ENCODE results near the gene F5. TPM values are rescaled to one million over a fixed set of nuclear protein-coding genes. Genes with fewer than 3 reads are reported as not detected.

F5 gene
- total and polyA plus RNA-seq, 9 of the 15 experiments (the other 6 are each of a cell fraction or from before 2014, with no cell fraction given): 0.03 to 0.13 TPM; not detected in 7

DNA sequence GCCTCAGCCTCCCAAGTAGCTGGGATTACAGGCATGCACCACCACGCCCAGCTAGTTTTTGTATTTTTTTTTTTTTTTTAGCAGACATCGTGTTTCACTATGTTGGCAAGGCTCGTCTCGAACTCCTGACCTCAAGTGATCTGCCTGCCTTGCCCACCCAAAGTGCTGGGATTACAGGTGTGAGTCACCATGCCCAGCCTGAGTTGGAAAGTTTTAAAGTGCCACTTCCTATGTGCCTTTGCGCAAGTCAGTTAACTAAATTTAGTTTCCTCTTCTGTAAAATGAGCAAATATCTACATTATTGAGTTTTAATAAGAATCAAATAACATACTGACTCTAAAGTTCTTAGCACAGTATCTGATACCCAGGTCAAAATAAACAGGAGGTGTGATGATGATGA is 112.9 kb downstream of the F5 start:
- ChIA-PET CTCF (ENCODE audit: low intra/inter-chr PET ratio) (no interaction called here), POLR2A (interaction anchor here (1.3 to 1.6 kb wide), 3 partner anchors 10 to 13 kb away, joined by 5 to 9 read pairs (median 7); partner anchors contain the start of gene SLC19A2)
- Histone ChIP-seq H3K9ac (ENCODE audit: insufficient read depth in 1 of 2, low read depth in 2 of 2, low read length in 2 of 2) (no peak overlapping the region), H3K4me2 (ENCODE audit: insufficient read depth, low read length) (no peak overlapping the region), H2AFZ (ENCODE audit: low read depth, low read length) (no peak overlapping the region), H3K9me1 (ENCODE audit: control insufficient read depth, insufficient read depth, low read length) (no peaks in the 10 kb centered on the region), H3K27ac (ENCODE audit: extremely low read depth, low read depth, low read length) (no peak overlapping the region), H3K4me1 (replicated peaks in 1 of 2; ENCODE audit: control insufficient read depth in 2 of 2, insufficient read depth in 2 of 2, low read length in 2 of 2) (no peaks in the 10 kb centered on the region), H3K9me3 (replicated peaks; ENCODE audit: control insufficient read depth, insufficient read depth, low read depth, low read length) (no peaks in the 10 kb centered on the region), H3K27me3 (ENCODE audit: control insufficient read depth in 2 of 2, insufficient read depth in 2 of 2, low read length in 2 of 2) (no peaks in the 10 kb centered on the region), H3K79me2 (ENCODE audit: control insufficient read depth, insufficient read depth, low read length) (peaks cover 10% of the 10 kb centered on the region; the same call in 2 of the 3 replicates), H4K20me1 (replicated peaks; ENCODE audit: control insufficient read depth, insufficient read depth, low read length) (no peaks in the 10 kb centered on the region), H3K4me3 (no peak overlapping the region), H3K36me3 (ENCODE audit: control insufficient read depth, insufficient read depth, low read length) (peaks cover 52% of the 10 kb centered on the region)
- no peak for DNase-seq (ENCODE audit: extremely low read depth in 1 of 4, low spot score in 3 of 4)
- TF ChIP-seq, protein P1, sequence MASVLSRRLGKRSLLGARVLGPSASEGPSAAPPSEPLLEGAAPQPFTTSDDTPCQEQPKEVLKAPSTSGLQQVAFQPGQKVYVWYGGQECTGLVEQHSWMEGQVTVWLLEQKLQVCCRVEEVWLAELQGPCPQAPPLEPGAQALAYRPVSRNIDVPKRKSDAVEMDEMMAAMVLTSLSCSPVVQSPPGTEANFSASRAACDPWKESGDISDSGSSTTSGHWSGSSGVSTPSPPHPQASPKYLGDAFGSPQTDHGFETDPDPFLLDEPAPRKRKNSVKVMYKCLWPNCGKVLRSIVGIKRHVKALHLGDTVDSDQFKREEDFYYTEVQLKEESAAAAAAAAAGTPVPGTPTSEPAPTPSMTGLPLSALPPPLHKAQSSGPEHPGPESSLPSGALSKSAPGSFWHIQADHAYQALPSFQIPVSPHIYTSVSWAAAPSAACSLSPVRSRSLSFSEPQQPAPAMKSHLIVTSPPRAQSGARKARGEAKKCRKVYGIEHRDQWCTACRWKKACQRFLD (CRISPR knock-in tag; IDR thresholded peaks at IDR 0.05): no peak
- TF ChIP-seq NR1H2 (CRISPR knock-in tag; IDR thresholded peaks at IDR 0.05) (no peak), DMBX1 (CRISPR knock-in tag; IDR thresholded peaks at IDR 0.05; ENCODE audit: borderline replicate concordance) (no peak)
- intact Hi-C loops (cut with micrococcal nuclease): no loop called here
- in situ Hi-C loops (cut with MboI): no loop called here
- ATAC-seq: no peak
- WGBS (ENCODE audit: insufficient coverage, low coverage, missing lambda C conversion rate): 83% methylated on average over 4 of the region's 5 CpGs
- no TSS peak for BruUV-seq (replicated peaks)
- FAIRE-seq: no peak

DNA sequence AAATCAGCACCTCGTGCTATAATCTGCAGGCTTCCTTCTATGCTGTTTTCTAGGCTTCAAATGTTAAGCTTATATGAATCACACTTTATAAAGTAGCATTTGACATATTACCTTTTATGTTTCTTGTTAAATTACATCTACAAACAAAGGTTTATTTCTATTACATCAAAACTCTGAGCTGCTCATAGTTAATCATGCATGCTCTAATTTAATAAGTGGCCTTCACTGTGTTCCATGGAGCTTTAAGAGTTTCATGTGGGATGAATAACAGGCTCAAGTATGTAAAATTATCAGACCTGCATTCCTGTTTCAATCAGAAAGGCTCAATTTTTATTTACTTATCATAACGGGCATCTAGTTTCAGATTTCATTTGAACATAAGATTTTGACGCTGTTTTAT is 113.5 kb downstream of the F5 start:
- no peak overlapping the region for H3K4me3 ChIP-seq
- in situ Hi-C loops (cut with MboI): no loop called here
- no peak overlapping the region for H3K27ac ChIP-seq (ENCODE audit: extremely low read depth, low read depth, low read length)
- no TSS peak for BruUV-seq (replicated peaks)
- no peak for DNase-seq (ENCODE audit: extremely low read depth in 1 of 4, low spot score in 3 of 4)
- no peak overlapping the region for H3K9ac ChIP-seq (ENCODE audit: insufficient read depth in 1 of 2, low read depth in 2 of 2, low read length in 2 of 2)
- no peaks in the 10 kb centered on the region for H3K4me1 ChIP-seq (replicated peaks in 1 of 2; ENCODE audit: control insufficient read depth in 2 of 2, insufficient read depth in 2 of 2, low read length in 2 of 2)
- intact Hi-C loops (cut with micrococcal nuclease): no loop called here
- 88% methylated on average over 3 of the region's 3 CpGs for WGBS (ENCODE audit: insufficient coverage, low coverage, missing lambda C conversion rate)
- POLR2A ChIA-PET: interaction anchor here (1.3 to 1.6 kb wide), 2 partner anchors 11 to 13 kb away, joined by 7 to 9 read pairs; partner anchors contain the start of gene SLC19A2
- H4K20me1 ChIP-seq (replicated peaks; ENCODE audit: control insufficient read depth, insufficient read depth, low read length): no peaks in the 10 kb centered on the region
- CTCF ChIA-PET (ENCODE audit: low intra/inter-chr PET ratio): no interaction called here
- H3K27me3 ChIP-seq (ENCODE audit: control insufficient read depth in 2 of 2, insufficient read depth in 2 of 2, low read length in 2 of 2): no peaks in the 10 kb centered on the region
- no peak for FAIRE-seq
- no peak for ATAC-seq
- H3K4me2 ChIP-seq (ENCODE audit: insufficient read depth, low read length): no peak overlapping the region
- H3K36me3 ChIP-seq (ENCODE audit: control insufficient read depth, insufficient read depth, low read length): peaks cover 57% of the 10 kb centered on the region
- no peak overlapping the region for H2AFZ ChIP-seq (ENCODE audit: low read depth, low read length)
- no peaks in the 10 kb centered on the region for H3K9me1 ChIP-seq (ENCODE audit: control insufficient read depth, insufficient read depth, low read length)
- peaks cover 6% of the 10 kb centered on the region; the same call in 1 of the 3 replicates for H3K79me2 ChIP-seq (ENCODE audit: control insufficient read depth, insufficient read depth, low read length)
- no peaks in the 10 kb centered on the region for H3K9me3 ChIP-seq (replicated peaks; ENCODE audit: control insufficient read depth, insufficient read depth, low read depth, low read length)
- no peak for TF ChIP-seq ETV1 (tag; conservative IDR thresholded peaks at IDR 0.05; ENCODE audit: low read depth)
- TF ChIP-seq, protein P2, sequence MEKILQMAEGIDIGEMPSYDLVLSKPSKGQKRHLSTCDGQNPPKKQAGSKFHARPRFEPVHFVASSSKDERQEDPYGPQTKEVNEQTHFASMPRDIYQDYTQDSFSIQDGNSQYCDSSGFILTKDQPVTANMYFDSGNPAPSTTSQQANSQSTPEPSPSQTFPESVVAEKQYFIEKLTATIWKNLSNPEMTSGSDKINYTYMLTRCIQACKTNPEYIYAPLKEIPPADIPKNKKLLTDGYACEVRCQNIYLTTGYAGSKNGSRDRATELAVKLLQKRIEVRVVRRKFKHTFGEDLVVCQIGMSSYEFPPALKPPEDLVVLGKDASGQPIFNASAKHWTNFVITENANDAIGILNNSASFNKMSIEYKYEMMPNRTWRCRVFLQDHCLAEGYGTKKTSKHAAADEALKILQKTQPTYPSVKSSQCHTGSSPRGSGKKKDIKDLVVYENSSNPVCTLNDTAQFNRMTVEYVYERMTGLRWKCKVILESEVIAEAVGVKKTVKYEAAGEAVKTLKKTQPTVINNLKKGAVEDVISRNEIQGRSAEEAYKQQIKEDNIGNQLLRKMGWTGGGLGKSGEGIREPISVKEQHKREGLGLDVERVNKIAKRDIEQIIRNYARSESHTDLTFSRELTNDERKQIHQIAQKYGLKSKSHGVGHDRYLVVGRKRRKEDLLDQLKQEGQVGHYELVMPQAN (IDR thresholded peaks at IDR 0.05; ENCODE audit: borderline replicate concordance): no peak
- no peak for TF ChIP-seq MAFG (tag; conservative IDR thresholded peaks at IDR 0.05)
- no peak for TF ChIP-seq SAP30 (IDR thresholded peaks at IDR 0.05; ENCODE audit: borderline replicate concordance, insufficient read depth, low read depth, low read length, poor library complexity, severe bottlenecking)
- TF ChIP-seq CCAR2 (IDR thresholded peaks at IDR 0.05; ENCODE audit: low read depth, low read length): no peak
- no peak for TF ChIP-seq ZFP30 (CRISPR knock-in tag; IDR thresholded peaks at IDR 0.05; ENCODE audit: borderline replicate concordance)
- no peak for TF ChIP-seq KDM2B (CRISPR knock-in tag; IDR thresholded peaks at IDR 0.05)
